HepG2 (cell line): Measurements from ENCODE around the gene LCTL. TPM values are rescaled to one million over a fixed set of nuclear protein-coding genes. Genes with fewer than 3 reads are reported as not detected.

Experiments
- ATF6 ChIP-seq: sonication (generic); formaldehyde crosslinking; conservative IDR thresholded peaks from 2 replicates; pipeline ENCODE4 v1.4.0; 2020; ENCODE audit warnings: missing genetic modification reagents
- DR1 ChIP-seq: sonication (generic); formaldehyde crosslinking; IDR thresholded peaks from 2 replicates; pipeline ENCODE4 v1.8.0; 2021; ENCODE audit warnings: mild to moderate bottlenecking, missing genetic modification reagents, inconsistent platforms
- FOXA1 ChIP-seq, 2 experiments: fragments of 450-650 bp in 1 of 2; sonication (generic) in 1 of 2; formaldehyde crosslinking in 1 of 2; IDR thresholded peaks; 2 replicates each; pipeline versions ENCODE4 v1.4.0 to v1.6.1; 2016 to 2020; ENCODE audit warnings: missing genetic modification reagents in 1 of 2
- HES4 ChIP-seq: sonication (generic); formaldehyde crosslinking; IDR thresholded peaks from 2 replicates; pipeline ENCODE4 v1.9.0; 2021; ENCODE audit warnings: mild to moderate bottlenecking, missing genetic modification reagents, borderline replicate concordance
- HOXA7 ChIP-seq: sonication (generic); formaldehyde crosslinking; IDR thresholded peaks from 2 replicates; pipeline ENCODE4 v1.8.1; 2022; ENCODE audit warnings: mild to moderate bottlenecking, missing genetic modification reagents, moderate library complexity
- MAFG ChIP-seq: sonication (generic); formaldehyde crosslinking; IDR thresholded peaks from 2 replicates; pipeline ENCODE4 v1.5.1; 2020; ENCODE audit warnings: mild to moderate bottlenecking, missing genetic modification reagents
- MTERF4 ChIP-seq: sonication (generic); formaldehyde crosslinking; IDR thresholded peaks from 2 replicates; pipeline ENCODE4 v1.8.0; 2023; ENCODE audit warnings: mild to moderate bottlenecking, missing genetic modification reagents
- NR2F1 ChIP-seq, 2 experiments: fragments of 450-650 bp in 1 of 2; formaldehyde crosslinking in 1 of 2; IDR thresholded peaks; 2 replicates each; pipeline versions ENCODE4 v1.5.0 to v1.6.1; 2016 to 2020; ENCODE audit warnings: mild to moderate bottlenecking in 1 of 2, missing compliant biosample characterization in 1 of 2, missing genetic modification reagents in 1 of 2, moderate library complexity in 1 of 2
- REXO4 ChIP-seq: sonication (generic); formaldehyde crosslinking; IDR thresholded peaks from 2 replicates; pipeline ENCODE4 v1.8.0; 2022; ENCODE audit warnings: missing genetic modification reagents, mild to moderate bottlenecking, borderline replicate concordance
- SALL2 ChIP-seq: sonication (generic); formaldehyde crosslinking; IDR thresholded peaks from 2 replicates; pipeline ENCODE4 v1.8.1; 2023; ENCODE audit warnings: mild to moderate bottlenecking, missing genetic modification reagents, inconsistent platforms
- SKIL ChIP-seq: sonication (generic); formaldehyde crosslinking; IDR thresholded peaks from 2 replicates; pipeline ENCODE4 v1.8.0; 2022; ENCODE audit warnings: missing genetic modification reagents, mild to moderate bottlenecking, moderate library complexity, borderline replicate concordance
- SP4 ChIP-seq: sonication (generic); formaldehyde crosslinking; IDR thresholded peaks from 2 replicates; pipeline ENCODE4 v1.8.1; 2023; ENCODE audit warnings: mild to moderate bottlenecking, missing genetic modification reagents
- USF2 ChIP-seq, 2 experiments: sonication (generic) in 1 of 2; formaldehyde crosslinking in 1 of 2; IDR thresholded peaks; 2 replicates each; pipeline versions ENCODE4 v1.5.1 to v1.6.1; 2011 to 2020; ENCODE audit warnings: borderline replicate concordance in 1 of 2, low read depth in 1 of 2, low read length in 1 of 2, mild to moderate bottlenecking in 1 of 2, missing genetic modification reagents in 1 of 2, moderate library complexity in 1 of 2
- ZBTB20 ChIP-seq: sonication (generic); formaldehyde crosslinking; IDR thresholded peaks from 2 replicates; pipeline ENCODE4 v1.8.1; 2023; ENCODE audit warnings: missing genetic modification reagents, low read depth, mild to moderate bottlenecking, borderline replicate concordance
- ZNF101 ChIP-seq: sonication (generic); formaldehyde crosslinking; IDR thresholded peaks from 2 replicates; pipeline ENCODE4 v1.4.0; 2020; ENCODE audit warnings: mild to moderate bottlenecking, low read depth, missing genetic modification reagents, borderline replicate concordance
- ZNF24 ChIP-seq: fragments of 450-650 bp; IDR thresholded peaks from 2 replicates; pipeline ENCODE4 v1.6.1; 2017; ENCODE audit warnings: antibody characterized with exemption, mild to moderate bottlenecking
- ZNF430 ChIP-seq: sonication (generic); formaldehyde crosslinking; IDR thresholded peaks from 2 replicates; pipeline ENCODE4 v1.9.0; 2021; ENCODE audit warnings: mild to moderate bottlenecking, missing genetic modification reagents
- ZNF557 ChIP-seq: sonication (generic); formaldehyde crosslinking; IDR thresholded peaks from 2 replicates; pipeline ENCODE4 v1.4.0; 2020; ENCODE audit warnings: missing genetic modification reagents
- polyA plus RNA-seq, 8 experiments: library from polyadenylated mRNA; depleted of rRNA in 3 of 8; stranded (reverse) in 7 of 8; unstranded in 1 of 8; fragments of >200 nt; fragmentation: Illumina TruSeq in 4 of 8; extraction: Trizol in 4 of 8; gene quantifications; 2 replicates each; pipeline versions ENCODE4 v1.2.1 to v1.2.3, GENCODE V29; 2011 to 2016; ENCODE audit warnings: low read depth in 4 of 8, missing spikeins in 1 of 8, mixed read lengths in 1 of 8; ENCODE audit not compliant: insufficient read depth in 1 of 8
- total RNA-seq, 5 experiments: library from RNA; depleted of rRNA; stranded (reverse); fragments of >200 nt; fragmentation: Illumina TruSeq; extraction: Trizol; gene quantifications; 2 replicates each; pipeline ENCODE4 v1.2.3, GENCODE V29; 2016; ENCODE audit warnings: low read depth in 1 of 5

LCTL gene
- total and polyA plus RNA-seq, 2 of the 13 experiments (the other 11 are each of a cell fraction or from before 2014, with no cell fraction given) = 0.96 to 1.4 TPM

GRCh38 chr15:66504563-66505429, 61.0 kb downstream of the LCTL start, which contains the start of the genes RPL4 and ZWILCH (continued):
- no peak for TF ChIP-seq SKIL (CRISPR knock-in tag)
- peak; percentile 48; the same call in 1 of the 2 replicates for TF ChIP-seq SP4
- peak in 1 of 2 experiments; percentile 66; a peak in 1 of 4 replicates for TF ChIP-seq NR2F1 (CRISPR knock-in tag; IDR thresholded peaks at IDR 0.05)
- TF ChIP-seq ZNF24 = no peak
- TF ChIP-seq FOXA1 (IDR thresholded peaks at IDR 0.05) = no peak
- TF ChIP-seq FOXA1 (CRISPR knock-in tag; IDR thresholded peaks at IDR 0.05) = peak; percentile 78
- no peak for TF ChIP-seq ATF6 (CRISPR knock-in tag)
- no peak for TF ChIP-seq USF2 (IDR thresholded peaks at IDR 0.05; ENCODE audit: low read depth, low read length)
- no peak for TF ChIP-seq USF2 (CRISPR knock-in tag; IDR thresholded peaks at IDR 0.05; ENCODE audit: borderline replicate concordance)
- TF ChIP-seq HOXA7 (CRISPR knock-in tag) = no peak
- TF ChIP-seq DR1 = no peak
- no peak for TF ChIP-seq REXO4 (CRISPR knock-in tag)
- peak; percentile 37; the same call in 1 of the 2 replicates for TF ChIP-seq ZBTB20 (CRISPR knock-in tag)
- TF ChIP-seq ZNF557 (CRISPR knock-in tag) = no peak
- 0 out of 2 replicates have a peak, but pooled peaks have one; percentile 54 for TF ChIP-seq SALL2 (CRISPR knock-in tag)
- no peak for TF ChIP-seq ZNF101
- peak; percentile 52; the same call in 1 of the 2 replicates for TF ChIP-seq HES4 (CRISPR knock-in tag)
- no peak for TF ChIP-seq MTERF4 (CRISPR knock-in tag)
- 0 out of 2 replicates have a peak, but pooled peaks have one; percentile 43 for TF ChIP-seq ZNF430
- no peak for TF ChIP-seq MAFG
